OCI-LY7 (cell line): ENCODE measurements around the gene BSND.

Experiments used
- EZH2phosphoT487 ChIP-seq: fragments of 200-600 bp; sonication (generic); IDR thresholded peaks from 2 replicates; pipeline ENCODE4 v1.6.1; 2018; ENCODE audit warnings: low read depth, borderline replicate concordance, mild to moderate bottlenecking, mixed run types, antibody characterized with exemption, low read length, moderate library complexity, mixed read lengths
- TF ChIP-seq, protein P1 (sequence below): fragments of 200-600 bp; sonication (generic); conservative IDR thresholded peaks from 2 replicates; pipeline ENCODE4 v1.5.1; 2014; ENCODE audit warnings: mild to moderate bottlenecking, antibody characterized with exemption, low read length, moderate library complexity, mixed read lengths

GRCh38 chr1:55047611-55048010 lies 48.9 kb downstream of the BSND start:
- TF ChIP-seq, protein P1, sequence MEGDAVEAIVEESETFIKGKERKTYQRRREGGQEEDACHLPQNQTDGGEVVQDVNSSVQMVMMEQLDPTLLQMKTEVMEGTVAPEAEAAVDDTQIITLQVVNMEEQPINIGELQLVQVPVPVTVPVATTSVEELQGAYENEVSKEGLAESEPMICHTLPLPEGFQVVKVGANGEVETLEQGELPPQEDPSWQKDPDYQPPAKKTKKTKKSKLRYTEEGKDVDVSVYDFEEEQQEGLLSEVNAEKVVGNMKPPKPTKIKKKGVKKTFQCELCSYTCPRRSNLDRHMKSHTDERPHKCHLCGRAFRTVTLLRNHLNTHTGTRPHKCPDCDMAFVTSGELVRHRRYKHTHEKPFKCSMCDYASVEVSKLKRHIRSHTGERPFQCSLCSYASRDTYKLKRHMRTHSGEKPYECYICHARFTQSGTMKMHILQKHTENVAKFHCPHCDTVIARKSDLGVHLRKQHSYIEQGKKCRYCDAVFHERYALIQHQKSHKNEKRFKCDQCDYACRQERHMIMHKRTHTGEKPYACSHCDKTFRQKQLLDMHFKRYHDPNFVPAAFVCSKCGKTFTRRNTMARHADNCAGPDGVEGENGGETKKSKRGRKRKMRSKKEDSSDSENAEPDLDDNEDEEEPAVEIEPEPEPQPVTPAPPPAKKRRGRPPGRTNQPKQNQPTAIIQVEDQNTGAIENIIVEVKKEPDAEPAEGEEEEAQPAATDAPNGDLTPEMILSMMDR: no peak
- no peak for TF ChIP-seq EZH2phosphoT487
